IPS DF 6.9 (cell line): ENCODE results near the gene PLXNA3.
A peak's percentile ranks its signal among the peaks of the same experiment; 100 is the strongest.

ENCODE experiments used
- DNase-seq: peaks from one replicate; pipeline ENCODE4 v3.0.0-alpha.2; 2013; ENCODE audit warnings: low read depth, low spot score
- H3K27ac ChIP-seq: one replicate; pipeline ENCODE4 v1.5.1; 2013; ENCODE audit warnings: low read length, control low read depth
- H3K27me3 ChIP-seq: 2 replicates; pipeline ENCODE4 v1.6.1; 2013; ENCODE audit warnings: mild to moderate bottlenecking, low read length; ENCODE audit not compliant: control insufficient read depth, insufficient read depth
- H3K36me3 ChIP-seq: 2 replicates; pipeline ENCODE4 v1.6.1; 2013; ENCODE audit warnings: low read length; ENCODE audit not compliant: control insufficient read depth, insufficient read depth
- H3K4me1 ChIP-seq: 2 replicates; pipeline ENCODE4 v1.6.1; 2013; ENCODE audit warnings: low read length; ENCODE audit not compliant: control insufficient read depth, insufficient read depth
- H3K4me3 ChIP-seq: 2 replicates; pipeline ENCODE4 v1.5.1; 2013; ENCODE audit warnings: mild to moderate bottlenecking, low read length
- H3K9me3 ChIP-seq: 2 replicates; pipeline ENCODE4 v1.6.1; 2013; ENCODE audit warnings: low read length, inconsistent platforms; ENCODE audit not compliant: control insufficient read depth, insufficient read depth
- WGBS: extraction: QIAGEN DNeasy Blood & Tissue Kit; methylation state at CpG from one replicate; pipeline ENCODE4 v1.1.7; 2013; ENCODE audit warnings: mixed read lengths, missing lambda C conversion rate; ENCODE audit not compliant: insufficient read length, insufficient coverage; 5-methylcytosine and 5-hydroxymethylcytosine counted together

PLXNA3 gene

GRCh38 chrX:154481195-154481594 lies 23.1 kb downstream of the PLXNA3 start:
- no peak overlapping the region for H3K27ac ChIP-seq
- no peak overlapping the region for H3K4me3 ChIP-seq
- no peaks in the 10 kb centered on the region for H3K27me3 ChIP-seq
- H3K36me3 ChIP-seq: 0 out of 2 replicates have a peak, but pooled peaks cover 3% of the 10 kb centered on the region
- no peaks in the 10 kb centered on the region for H3K4me1 ChIP-seq
- DNase-seq: no peak
- H3K9me3 ChIP-seq: no peaks in the 10 kb centered on the region
- WGBS: no CpG with 5 or more reads among the region's 5 CpGs

GRCh38 chrX:154481911-154482601 lies 24.0 kb downstream of the PLXNA3 start:
- 0 out of 2 replicates have a peak, but pooled peaks cover 3% of the 10 kb centered on the region for H3K36me3 ChIP-seq
- WGBS: no CpG with 5 or more reads among the region's 14 CpGs

DNA sequence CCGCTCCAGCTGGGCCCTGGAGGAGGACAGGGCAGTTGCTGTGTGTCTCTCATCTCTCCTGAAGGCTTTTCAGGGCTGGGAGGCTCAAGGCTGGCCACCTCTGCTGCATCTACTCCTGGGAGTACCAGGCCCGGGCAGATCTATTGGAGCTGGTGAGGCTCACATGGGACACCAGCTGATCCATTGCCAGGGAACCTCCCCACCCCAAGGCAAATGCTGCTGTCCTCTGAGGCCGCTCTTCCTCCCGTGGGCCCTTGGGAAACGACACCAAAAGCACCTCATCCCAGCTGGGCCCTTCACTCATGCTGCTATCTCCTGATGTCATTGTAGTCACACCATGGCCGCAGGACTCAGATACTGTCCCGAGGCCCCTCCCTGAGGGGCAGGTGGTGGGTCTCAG lies 24.7 kb downstream of the PLXNA3 start:
- H3K4me3 ChIP-seq: no peak overlapping the region
- 0 out of 2 replicates have a peak, but pooled peaks cover 3% of the 10 kb centered on the region for H3K36me3 ChIP-seq
- H3K27me3 ChIP-seq: no peaks in the 10 kb centered on the region
- no peaks in the 10 kb centered on the region for H3K9me3 ChIP-seq
- WGBS: no CpG with 5 or more reads among the region's 7 CpGs
- H3K27ac ChIP-seq: no peak overlapping the region
- DNase-seq: no peak
- peaks cover 2% of the 10 kb centered on the region; the same call in 1 of the 2 replicates for H3K4me1 ChIP-seq

More at GRCh38 chrX:154481911-154482601, 24.0 kb downstream of the PLXNA3 start:
- no peak overlapping the region for H3K27ac ChIP-seq
- no peak for DNase-seq
- H3K9me3 ChIP-seq: no peaks in the 10 kb centered on the region
- no peaks in the 10 kb centered on the region for H3K27me3 ChIP-seq
- H3K4me1 ChIP-seq: peaks cover 2% of the 10 kb centered on the region; the same call in 1 of the 2 replicates
- no peak overlapping the region for H3K4me3 ChIP-seq

DNA sequence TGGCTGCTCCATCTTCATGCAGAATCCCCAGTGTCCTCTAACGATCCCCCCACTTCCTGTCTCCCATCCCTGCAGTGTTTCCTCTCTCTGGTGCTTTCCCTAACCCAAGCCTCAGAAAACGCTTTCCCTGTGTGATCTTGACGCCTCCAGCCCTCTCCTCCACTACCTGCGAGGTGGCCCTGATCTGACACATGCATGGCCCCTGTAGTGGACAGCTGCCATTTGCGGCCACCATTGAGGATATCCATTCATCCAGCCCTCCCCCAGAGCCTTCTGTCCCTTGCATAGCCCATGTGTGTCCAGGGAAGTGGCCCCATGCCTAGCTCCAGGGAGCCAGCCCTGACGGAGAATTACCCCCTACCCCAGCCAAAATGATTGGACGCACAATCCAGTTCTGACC lies 25.2 kb downstream of the PLXNA3 start:
- H3K27ac ChIP-seq: no peak overlapping the region
- no peak for DNase-seq
- H3K27me3 ChIP-seq: no peaks in the 10 kb centered on the region
- no peak overlapping the region for H3K4me3 ChIP-seq
- no CpG with 5 or more reads among the region's 7 CpGs for whole genome bisulfite sequencing
- H3K9me3 ChIP-seq: no peaks in the 10 kb centered on the region
- H3K4me1 ChIP-seq: peaks cover 2% of the 10 kb centered on the region; the same call in 1 of the 2 replicates
- peaks cover 3% of the 10 kb centered on the region; the same call in 1 of the 2 replicates for H3K36me3 ChIP-seq

- H3K4me1 ChIP-seq: peaks cover 2% of the 10 kb centered on the region; the same call in 1 of the 2 replicates
- H3K27ac ChIP-seq: no peak overlapping the region
- DNase-seq: no peak
- H3K9me3 ChIP-seq: no peaks in the 10 kb centered on the region
- H3K36me3 ChIP-seq: peaks cover 3% of the 10 kb centered on the region; the same call in 1 of the 2 replicates
- H3K4me3 ChIP-seq: no peak overlapping the region
- H3K27me3 ChIP-seq: no peaks in the 10 kb centered on the region
- WGBS: no CpG with 5 or more reads among the region's 16 CpGs
Observed at GRCh38 chrX:154484255-154485149, 26.4 kb downstream of the PLXNA3 start.

DNA sequence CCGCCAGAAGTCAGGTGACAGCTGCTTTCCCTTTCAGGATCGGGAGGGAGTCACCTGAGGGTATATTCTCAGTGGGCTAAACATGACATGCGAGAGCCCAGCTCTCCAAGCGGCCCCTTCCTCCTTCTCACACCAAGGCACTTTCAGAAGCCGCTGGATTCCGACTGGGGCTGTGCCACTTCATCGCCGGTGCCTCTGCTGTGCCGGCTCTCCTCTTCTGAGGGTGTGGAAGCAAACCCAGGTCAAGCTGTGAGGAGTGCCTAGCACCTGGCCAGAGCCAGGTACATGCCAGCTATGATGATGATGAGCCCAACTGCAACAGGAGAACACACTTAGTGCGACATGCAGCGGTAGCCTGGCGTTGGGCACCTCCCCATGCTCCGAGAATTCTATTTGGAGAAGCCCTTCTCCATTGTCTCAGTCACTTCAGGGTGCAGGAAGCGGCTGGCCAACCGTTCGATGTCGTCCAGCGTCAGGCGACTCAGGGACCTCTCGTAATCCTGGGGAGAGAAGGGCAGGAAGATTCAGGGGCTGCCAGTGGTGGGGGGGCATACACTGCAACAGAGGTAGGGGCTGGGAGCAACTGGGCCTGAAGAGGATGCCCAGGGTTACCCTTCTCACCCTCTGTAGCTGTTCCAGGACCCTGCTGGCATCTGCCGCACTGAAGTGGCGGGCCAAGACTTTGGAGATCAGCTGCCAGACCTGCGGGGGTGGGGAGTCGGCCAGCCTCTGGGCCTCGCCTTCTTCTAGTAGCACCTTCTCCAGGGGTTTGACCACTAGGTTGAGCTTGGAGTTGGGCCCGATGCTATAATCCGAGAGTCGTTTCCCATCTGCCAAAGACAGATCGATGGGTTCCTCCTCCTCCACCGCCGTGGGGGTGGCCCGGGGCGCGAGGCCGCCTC lies 27.3 kb downstream of the PLXNA3 start:
- peaks cover 3% of the 10 kb centered on the region; the same call in 1 of the 2 replicates for H3K36me3 ChIP-seq
- H3K27ac ChIP-seq: no peak overlapping the region
- no peaks in the 10 kb centered on the region for H3K9me3 ChIP-seq
- DNase-seq: no peak
- WGBS: no CpG with 5 or more reads among the region's 35 CpGs
- H3K4me3 ChIP-seq: peak overlapping the region; percentile 88; the same call in 1 of the 2 replicates
- H3K27me3 ChIP-seq: no peaks in the 10 kb centered on the region
- peaks cover 2% of the 10 kb centered on the region; the same call in 1 of the 2 replicates for H3K4me1 ChIP-seq

DNA sequence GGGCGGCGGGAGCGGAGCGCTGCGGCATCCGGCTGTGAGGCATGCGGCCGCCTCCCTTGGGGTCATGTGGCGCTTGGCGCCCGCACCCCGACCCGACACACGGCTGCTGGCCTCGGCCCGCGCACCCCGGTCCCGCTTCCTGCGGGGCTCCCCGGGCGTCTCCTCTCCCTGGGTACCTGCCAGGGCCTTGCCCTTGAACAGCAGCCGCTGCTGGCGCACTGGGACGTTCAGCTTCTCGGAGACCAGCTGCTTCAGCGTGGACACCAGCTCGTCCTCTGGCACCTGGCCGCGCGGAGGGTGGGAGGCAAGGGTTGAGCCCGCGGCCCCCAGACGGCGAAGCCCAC lies 27.9 kb downstream of the PLXNA3 start:
- H3K36me3 ChIP-seq: peaks cover 3% of the 10 kb centered on the region; the same call in 1 of the 2 replicates
- no peaks in the 10 kb centered on the region for H3K9me3 ChIP-seq
- peak overlapping the region; percentile 88; the same call in 1 of the 2 replicates for H3K4me3 ChIP-seq
- WGBS: no CpG with 5 or more reads among the region's 35 CpGs
- H3K27ac ChIP-seq: no peak overlapping the region
- H3K27me3 ChIP-seq: no peaks in the 10 kb centered on the region
- no peak for DNase-seq
- H3K4me1 ChIP-seq: peaks cover 2% of the 10 kb centered on the region; the same call in 1 of the 2 replicates

DNA sequence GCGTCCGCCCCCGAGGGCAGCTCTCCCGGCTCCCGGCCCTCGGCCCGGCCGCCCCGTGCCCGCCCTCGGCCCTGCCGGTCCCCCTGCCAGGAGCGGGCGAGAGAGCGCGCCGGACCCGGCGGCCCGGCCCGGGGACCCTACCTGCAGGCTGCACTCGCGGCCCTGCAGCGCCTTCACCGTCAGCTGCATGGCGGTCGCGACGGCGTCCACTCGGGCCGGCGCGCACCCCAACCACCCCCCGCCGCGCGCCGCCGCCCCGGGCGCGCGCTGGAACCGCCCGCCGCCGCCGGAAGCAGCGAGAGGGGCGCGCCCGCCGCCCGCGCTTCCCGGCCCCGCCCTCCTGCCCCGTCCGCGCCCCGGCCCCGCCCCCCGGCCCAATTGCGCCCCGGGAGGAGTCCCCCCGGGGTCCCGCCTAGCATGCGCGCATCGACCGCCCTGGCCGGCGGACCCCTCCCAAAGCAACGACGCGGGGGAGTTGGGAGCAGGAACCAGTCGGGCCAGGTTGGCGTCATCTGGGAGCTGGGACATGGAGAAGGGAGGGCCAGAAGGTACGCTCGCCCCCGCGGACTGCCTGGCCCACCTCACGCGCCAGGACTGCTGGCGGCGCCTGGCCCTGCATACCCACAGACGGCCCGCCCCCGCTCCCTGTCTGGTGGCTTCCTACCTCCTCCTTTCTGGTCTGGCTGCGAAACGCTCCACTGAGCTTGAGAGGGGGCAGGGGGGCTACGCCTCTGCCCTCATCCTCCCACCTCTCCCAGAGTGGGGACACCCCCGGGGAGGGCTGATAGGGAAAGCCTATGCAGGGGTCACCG lies 28.5 kb downstream of the PLXNA3 start, which contains the start of gene UBL4A:
Gene UBL4A (minus strand): TSS at position 220 of the 812 bp plus-strand sequence. CDS start 31 bp downstream, at position 189.
- Histone ChIP-seq H3K27ac (no peak within 1 kb of the TSS), H3K9me3 (no peaks in the 10 kb centered on the region), H3K4me1 (peaks cover 2% of the 10 kb centered on the region; the same call in 1 of the 2 replicates), H3K36me3 (peaks cover 3% of the 10 kb centered on the region; the same call in 1 of the 2 replicates), H3K4me3 (peak within 1 kb of the TSS; percentile 88; the same call in 1 of the 2 replicates), H3K27me3 (no peaks in the 10 kb centered on the region)
- no peak for DNase-seq
- WGBS: no CpG with 5 or more reads among the region's 95 CpGs
